GM18508 (cell line): ENCODE results near the gene TDRD9.
"Not testable (repeated sequence)": the region's sequence is repeated elsewhere in the genome, so short reads cannot be mapped to it uniquely, and the experiment has no call there.

Source experiments
- ATAC-seq: cut with Tn5 transposase; IDR thresholded peaks from one replicate; pipeline ENCODE4 v1.9.1; 2021; ENCODE audit warnings: moderate number of reproducible peaks; ENCODE audit not compliant: insufficient read depth, unreplicated experiment

The TDRD9 gene

GRCh38 chr14:103920981-103921854 is 7.0 kb upstream of the TDRD9 start:
- ATAC-seq: no peak

- not testable (repeated sequence) for ATAC-seq
Observed at GRCh38 chr14:103921855-103922200, 6.4 kb upstream of the TDRD9 start.

- no peak for ATAC-seq
Observed at GRCh38 chr14:103923863-103924262, 4.4 kb upstream of the TDRD9 start.

DNA sequence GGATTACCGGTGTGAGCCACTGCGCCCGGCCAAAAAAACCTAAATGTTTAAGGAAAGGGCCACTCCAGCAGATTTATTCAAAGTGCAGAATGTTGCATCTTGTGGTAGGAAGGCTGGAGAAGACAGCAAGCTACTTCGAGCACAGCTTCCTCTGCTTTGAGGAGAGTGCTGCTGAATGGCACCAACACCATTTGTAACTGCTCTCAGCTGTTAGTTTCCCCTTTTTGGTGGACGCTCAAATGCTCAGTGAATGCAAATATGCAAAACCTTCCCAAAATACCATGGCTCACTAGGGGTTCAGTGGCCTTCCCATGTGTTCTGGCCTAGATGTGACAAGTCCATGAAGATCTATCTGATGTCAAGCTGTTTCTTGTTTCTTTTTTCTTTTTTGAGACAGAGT is 2.9 kb upstream of the TDRD9 start:
- no peak for ATAC-seq

- ATAC-seq: no peak
Observed at GRCh38 chr14:103927566-103927965, 690 bp upstream of the TDRD9 start.

GRCh38 chr14:103930051-103930604 is 1.9 kb downstream of the TDRD9 start:
- ATAC-seq: no peak

- ATAC-seq: no peak
Observed at GRCh38 chr14:103931422-103931821, 3.2 kb downstream of the TDRD9 start.

DNA sequence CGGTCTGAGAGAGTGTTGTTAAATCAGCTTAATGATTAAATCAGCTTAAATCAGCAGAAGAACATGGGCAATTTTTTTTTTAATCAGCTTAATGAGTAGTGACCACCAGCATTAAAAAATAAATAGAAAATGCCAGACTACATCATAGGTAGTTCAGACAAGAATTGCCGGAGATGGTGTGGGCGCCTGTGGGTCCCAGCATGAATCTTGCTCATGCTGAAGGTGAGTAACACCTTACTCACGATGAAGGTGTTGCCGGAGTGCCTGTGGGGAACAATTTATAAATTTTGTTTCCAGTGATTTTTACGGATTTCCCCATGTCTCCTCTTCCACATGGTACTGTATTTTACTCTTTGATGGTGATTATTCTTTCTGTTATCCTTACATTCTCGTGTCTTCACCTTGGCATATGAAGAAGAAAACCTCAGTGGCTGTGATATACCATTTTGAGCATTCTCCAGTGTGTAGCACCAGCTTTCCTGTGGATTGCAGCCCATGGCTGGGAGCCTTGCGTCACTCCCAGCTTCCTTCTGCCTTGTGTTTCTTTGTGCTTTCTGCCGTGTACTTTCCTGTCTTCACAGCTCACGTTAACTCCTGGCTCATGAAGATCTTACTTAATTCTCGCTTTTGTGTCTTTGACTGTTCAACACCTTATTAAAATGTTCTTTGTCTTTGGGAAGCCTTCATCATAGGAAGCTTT is 4.7 kb downstream of the TDRD9 start:
- ATAC-seq: no peak

DNA sequence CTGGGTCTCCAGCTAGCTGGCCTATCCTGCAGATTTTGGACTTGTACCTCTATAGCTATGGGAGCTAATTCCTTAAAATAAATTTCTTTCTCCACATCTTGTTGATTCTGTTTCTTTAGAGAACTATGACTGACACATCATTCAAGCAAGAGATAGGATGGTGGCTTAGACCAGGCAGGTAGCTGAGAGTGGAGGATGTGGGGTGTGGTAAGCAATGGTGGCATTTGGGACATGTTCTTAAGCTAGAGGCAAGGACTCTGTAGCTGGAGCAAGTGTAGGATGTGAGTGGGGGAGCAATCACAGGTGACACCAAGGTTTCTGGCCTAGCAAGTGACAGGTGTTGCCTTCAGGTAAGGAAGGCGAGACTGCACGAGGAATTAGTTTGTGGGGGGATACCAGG is 6.8 kb downstream of the TDRD9 start:
- no peak for ATAC-seq

DNA sequence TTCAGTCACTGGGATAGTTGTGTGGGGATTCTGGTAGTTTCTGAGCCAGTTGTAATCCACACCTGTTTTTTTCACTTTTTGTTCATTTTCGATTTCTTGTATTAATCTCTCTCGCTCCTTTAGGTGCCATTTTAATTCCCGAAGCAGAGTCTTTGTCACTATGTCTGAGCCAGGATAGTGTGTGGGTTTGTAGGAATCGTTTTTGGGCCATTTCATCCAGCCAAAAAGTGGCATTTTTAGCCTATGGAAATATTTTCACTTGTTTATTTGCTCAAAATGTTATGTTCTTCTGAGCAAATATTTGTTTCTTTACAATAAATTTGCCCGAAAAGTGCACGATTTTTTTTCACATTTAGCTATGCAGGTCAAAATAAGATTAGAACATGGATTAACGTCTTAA is 13.2 kb downstream of the TDRD9 start:
- no peak for ATAC-seq

- no peak for ATAC-seq
Observed at GRCh38 chr14:103941973-103942736, 13.9 kb downstream of the TDRD9 start, which contains the start of gene RD3L. TSS of gene RD3L (minus strand) at chr14:103942529. CDS start at chr14:103941695, 834 bp downstream.

- no peak for ATAC-seq
Observed at GRCh38 chr14:103943673-103944072, 15.4 kb downstream of the TDRD9 start.

DNA sequence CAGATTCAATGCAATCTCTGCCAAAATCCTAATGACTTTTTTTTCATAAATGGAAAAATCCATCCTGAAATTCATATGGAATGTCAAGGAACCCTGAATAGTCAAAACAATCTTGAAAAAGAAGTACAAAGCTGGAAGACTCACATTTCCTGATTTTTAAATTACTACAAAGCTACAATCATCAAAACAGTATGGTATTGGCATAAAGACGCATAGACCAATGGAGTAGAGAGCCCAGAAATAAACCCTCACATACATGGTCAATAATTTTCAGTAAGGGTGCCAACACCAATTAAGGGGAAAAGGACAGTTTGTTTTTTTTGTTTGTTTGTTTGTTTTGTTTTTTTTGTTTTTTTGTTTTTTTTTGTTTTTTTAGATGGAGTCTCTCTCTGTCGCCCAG is 18.7 kb downstream of the TDRD9 start:
- no peak for ATAC-seq

- ATAC-seq: no peak
Observed at GRCh38 chr14:103948442-103948841, 20.2 kb downstream of the TDRD9 start.

DNA sequence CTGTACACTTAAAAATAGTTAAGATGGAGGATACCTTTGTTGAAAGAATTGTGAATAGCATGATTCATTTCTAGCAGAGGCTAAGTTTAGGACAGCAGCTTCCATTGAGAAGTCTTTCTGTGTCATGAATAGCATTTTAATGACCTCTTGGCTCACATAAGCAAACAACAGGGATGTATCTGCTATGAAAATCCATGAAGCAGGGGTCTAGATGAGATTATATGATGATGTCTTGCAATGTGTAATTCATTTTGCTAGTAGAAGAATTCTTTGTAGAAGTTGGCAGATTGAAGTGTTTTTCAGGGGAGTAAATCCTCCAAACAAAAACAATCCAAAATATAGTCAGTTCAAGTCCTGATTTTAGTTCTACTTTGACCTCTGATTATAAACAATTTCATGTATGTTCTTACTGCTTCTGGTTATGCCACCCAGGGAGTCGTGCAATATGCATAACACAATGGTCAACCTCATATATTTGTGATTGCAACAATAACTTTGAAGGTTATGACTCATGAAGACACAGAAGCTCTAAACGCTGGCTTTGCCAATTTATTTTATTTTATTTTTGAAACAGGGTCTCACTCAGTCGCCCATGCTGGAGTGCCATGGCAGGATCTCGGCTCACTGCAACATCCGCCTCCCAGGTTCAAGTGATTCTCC is 21.0 kb downstream of the TDRD9 start:
- ATAC-seq: no peak

- no peak for ATAC-seq
Observed at GRCh38 chr14:103960457-103961055, 32.3 kb downstream of the TDRD9 start.

DNA sequence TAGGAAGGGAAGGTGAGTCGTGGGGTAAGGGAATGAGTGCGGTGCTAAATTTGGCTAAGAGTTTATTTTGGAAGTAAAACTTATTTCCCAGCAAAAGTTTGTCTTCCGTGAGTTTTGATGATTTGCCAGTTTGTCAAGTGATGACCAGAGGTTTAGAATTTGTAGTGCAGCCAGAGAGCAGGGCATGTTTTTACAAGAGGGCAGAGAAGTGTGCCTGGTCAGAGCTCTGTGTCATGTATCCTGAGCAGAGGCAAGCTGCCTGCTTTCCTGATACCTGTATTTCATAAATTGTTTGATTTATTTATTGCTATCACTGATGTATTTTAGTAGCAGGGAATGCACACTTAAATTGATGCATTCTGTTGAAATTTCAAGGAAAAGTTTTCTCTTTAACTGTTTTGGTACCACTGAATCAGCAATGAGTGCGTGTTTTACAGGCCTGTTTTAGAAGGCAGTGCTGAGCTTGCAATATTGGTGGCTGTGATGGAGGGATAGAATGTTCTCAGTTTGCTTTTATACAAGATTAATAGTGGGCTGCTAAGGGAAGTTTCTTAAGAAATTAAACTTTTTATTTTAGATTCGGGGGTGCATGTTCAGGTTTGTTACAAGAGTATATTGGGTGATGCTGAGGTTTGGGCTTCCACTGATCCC is 33.8 kb downstream of the TDRD9 start:
- no peak for ATAC-seq

DNA sequence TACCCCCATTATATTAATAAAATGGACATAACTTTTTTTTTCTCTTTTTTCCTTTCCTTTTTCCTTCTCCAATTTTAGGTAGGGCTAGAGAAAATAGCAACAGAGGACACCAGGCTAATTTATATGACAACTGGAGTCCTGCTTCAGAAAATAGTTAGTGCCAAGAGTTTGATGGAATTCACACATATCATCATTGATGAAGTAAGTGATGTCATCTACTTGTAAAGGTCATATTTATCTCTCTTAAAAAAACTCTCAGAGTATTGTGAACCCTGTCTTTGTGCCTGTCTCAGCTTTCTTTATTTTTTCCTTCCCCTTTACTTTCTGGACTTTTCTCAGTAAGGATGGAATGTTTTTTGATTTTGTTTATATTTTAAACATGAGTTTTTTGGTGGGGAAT is 38.4 kb downstream of the TDRD9 start:
- no peak for ATAC-seq

- no peak for ATAC-seq
Observed at GRCh38 chr14:103969961-103970360, 41.7 kb downstream of the TDRD9 start.
